HepG2 (cell line): ENCODE data around the gene CEP135. TPM values are rescaled to one million over a fixed set of nuclear protein-coding genes. Genes with fewer than 3 reads are reported as not detected.

Experiments
- AGO1 ChIP-seq: fragments of 200-400 bp; formaldehyde crosslinking; IDR thresholded peaks from 2 replicates; pipeline ENCODE4 v1.6.1; 2017; ENCODE audit warnings: mild to moderate bottlenecking, low read depth, low read length, moderate library complexity; ENCODE audit not compliant: poor library complexity, severe bottlenecking
- ARID5B ChIP-seq: IDR thresholded peaks from 2 replicates; pipeline ENCODE4 v1.4.0; 2020; ENCODE audit warnings: mild to moderate bottlenecking, missing genetic modification reagents
- CAMTA2 ChIP-seq: sonication (generic); formaldehyde crosslinking; IDR thresholded peaks from 2 replicates; pipeline ENCODE4 v1.4.0; 2020; ENCODE audit warnings: mild to moderate bottlenecking, missing genetic modification reagents, borderline replicate concordance
- CREM ChIP-seq, 2 experiments: sonication (generic) in 1 of 2; formaldehyde crosslinking in 1 of 2; IDR thresholded peaks; 2 replicates each; pipeline versions ENCODE4 v1.4.0 to v1.6.1; 2016 to 2020; ENCODE audit warnings: antibody characterized with exemption in 1 of 2, mild to moderate bottlenecking in 1 of 2, missing genetic modification reagents in 1 of 2
- EP300 ChIP-seq, 3 experiments: sonication (generic) in 1 of 3; formaldehyde crosslinking in 1 of 3; IDR thresholded peaks; 2 replicates each; pipeline versions ENCODE4 v1.5.1 to v1.6.1; 2011 to 2020; ENCODE audit warnings: low read depth in 2 of 3, low read length in 2 of 3, borderline replicate concordance in 1 of 3, improper control_type of control experiment in 1 of 3, mild to moderate bottlenecking in 1 of 3, missing genetic modification reagents in 1 of 3, moderate library complexity in 1 of 3
- FOXA3 ChIP-seq: IDR thresholded peaks from 2 replicates; pipeline ENCODE4 v1.6.1; 2016; ENCODE audit warnings: missing genetic modification reagents, missing compliant biosample characterization
- GATAD2A ChIP-seq: IDR thresholded peaks from 2 replicates; pipeline ENCODE4 v1.6.1; 2016
- HDAC2 ChIP-seq: sonication (generic); formaldehyde crosslinking; IDR thresholded peaks from 2 replicates; pipeline ENCODE4 v1.4.0; 2020; ENCODE audit warnings: missing genetic modification reagents
- HNF4A ChIP-seq: sonication (generic); formaldehyde crosslinking; IDR thresholded peaks from 2 replicates; pipeline ENCODE4 v1.4.0; 2020; ENCODE audit warnings: missing genetic modification reagents
- IRX3 ChIP-seq: sonication (generic); formaldehyde crosslinking; IDR thresholded peaks from 2 replicates; pipeline ENCODE4 v1.8.1; 2023; ENCODE audit warnings: mild to moderate bottlenecking, low read depth, missing genetic modification reagents, borderline replicate concordance
- NCOA2 ChIP-seq: sonication (generic); formaldehyde crosslinking; IDR thresholded peaks from 2 replicates; pipeline ENCODE4 v1.8.0; 2022; ENCODE audit warnings: inconsistent platforms
- PAXIP1 ChIP-seq: sonication (generic); formaldehyde crosslinking; conservative IDR thresholded peaks from 2 replicates; pipeline ENCODE4 v1.4.0; 2020; ENCODE audit warnings: mild to moderate bottlenecking, missing genetic modification reagents, moderate library complexity
- RAD21 ChIP-seq: fragments of 450-650 bp; formaldehyde crosslinking; IDR thresholded peaks from 2 replicates; pipeline ENCODE4 v1.5.0; 2020; ENCODE audit warnings: mild to moderate bottlenecking
- SIX1 ChIP-seq: sonication (generic); formaldehyde crosslinking; IDR thresholded peaks from 2 replicates; pipeline ENCODE4 v1.4.0; 2020; ENCODE audit warnings: missing genetic modification reagents, borderline replicate concordance
- SOX13 ChIP-seq, 3 experiments: fragments of 450-650 bp in 1 of 3; sonication (generic) in 1 of 3; formaldehyde crosslinking in 1 of 3; IDR thresholded peaks in 2 of 3; conservative IDR thresholded peaks in 1 of 3; 2 replicates each; pipeline versions ENCODE4 v1.5.0 to v1.6.1; 2016 to 2020; ENCODE audit warnings: antibody characterized with exemption in 1 of 3, mild to moderate bottlenecking in 1 of 3, missing compliant biosample characterization in 1 of 3, missing genetic modification reagents in 1 of 3, moderate library complexity in 1 of 3
- ZNF264 ChIP-seq: sonication (generic); formaldehyde crosslinking; IDR thresholded peaks from 2 replicates; pipeline ENCODE4 v1.4.0; 2020; ENCODE audit warnings: missing genetic modification reagents
- ZNF354B ChIP-seq: sonication (generic); formaldehyde crosslinking; IDR thresholded peaks from 2 replicates; pipeline ENCODE4 v1.8.0; 2022; ENCODE audit warnings: mild to moderate bottlenecking, missing genetic modification reagents
- ZNF576 ChIP-seq: sonication (generic); formaldehyde crosslinking; IDR thresholded peaks from 2 replicates; pipeline ENCODE4 v1.4.0; 2020; ENCODE audit warnings: mild to moderate bottlenecking, missing genetic modification reagents
- ZNF841 ChIP-seq: sonication (generic); formaldehyde crosslinking; IDR thresholded peaks from 2 replicates; pipeline ENCODE4 v1.8.1; 2023; ENCODE audit warnings: missing genetic modification reagents, borderline replicate concordance
- ZSCAN5A ChIP-seq: sonication (generic); formaldehyde crosslinking; IDR thresholded peaks from 2 replicates; pipeline ENCODE4 v1.8.0; 2022; ENCODE audit warnings: mild to moderate bottlenecking, missing genetic modification reagents, borderline replicate concordance
- polyA plus RNA-seq, 8 experiments: library from polyadenylated mRNA; depleted of rRNA in 3 of 8; stranded (reverse) in 7 of 8; unstranded in 1 of 8; fragments of >200 nt; fragmentation: Illumina TruSeq in 4 of 8; extraction: Trizol in 4 of 8; gene quantifications; 2 replicates each; pipeline versions ENCODE4 v1.2.1 to v1.2.3, GENCODE V29; 2011 to 2016; ENCODE audit warnings: low read depth in 4 of 8, missing spikeins in 1 of 8, mixed read lengths in 1 of 8; ENCODE audit not compliant: insufficient read depth in 1 of 8
- total RNA-seq, 5 experiments: library from RNA; depleted of rRNA; stranded (reverse); fragments of >200 nt; fragmentation: Illumina TruSeq; extraction: Trizol; gene quantifications; 2 replicates each; pipeline ENCODE4 v1.2.3, GENCODE V29; 2016; ENCODE audit warnings: low read depth in 1 of 5

CEP135 gene
- total and polyA plus RNA-seq, 2 of the 13 experiments (the other 11 are each of a cell fraction or from before 2014, with no cell fraction given) = 1.7 to 8.8 TPM

GRCh38 chr4:56004235-56004634 is 55.5 kb downstream of the CEP135 start (continued):
- TF ChIP-seq ARID5B (CRISPR knock-in tag) (peak; percentile 13; the same call in 1 of the 2 replicates), CREM (IDR thresholded peaks at IDR 0.05) (peak; percentile 41), CREM (CRISPR knock-in tag; IDR thresholded peaks at IDR 0.05) (no peak), FOXA3 (CRISPR knock-in tag) (peak; percentile 86), CAMTA2 (CRISPR knock-in tag) (no peak), EP300 (IDR thresholded peaks at IDR 0.05; ENCODE audit: low read depth in 2 of 2, low read length in 2 of 2) (peak in 1 of 2 experiments; percentile 63; a peak in 2 of 4 replicates), EP300 (CRISPR knock-in tag; IDR thresholded peaks at IDR 0.05; ENCODE audit: borderline replicate concordance) (no peak), GATAD2A (0 out of 2 replicates have a peak, but pooled peaks have one; percentile 27), HNF4A (peak; percentile 67), HDAC2 (CRISPR knock-in tag) (0 out of 2 replicates have a peak, but pooled peaks have one; percentile 13), ZNF576 (CRISPR knock-in tag) (no peak), SIX1 (peak; percentile 49; the same call in 1 of the 2 replicates), ZSCAN5A (CRISPR knock-in tag) (peak; percentile 58; the same call in 1 of the 2 replicates), ZNF354B (CRISPR knock-in tag) (no peak), NCOA2 (CRISPR knock-in tag) (peak; percentile 23; the same call in 1 of the 2 replicates), IRX3 (CRISPR knock-in tag) (no peak), RAD21 (CRISPR knock-in tag) (no peak), PAXIP1 (CRISPR knock-in tag) (peak; percentile 82), SOX13 (IDR thresholded peaks at IDR 0.05) (no peak), SOX13 (CRISPR knock-in tag; conservative IDR thresholded peaks at IDR 0.05 in 1 of 2, IDR thresholded peaks at IDR 0.05 in 1 of 2) (peak in 1 of 2 experiments; percentile 44; a peak in 2 of 4 replicates), ZNF841 (CRISPR knock-in tag) (no peak), AGO1 (no peak), ZNF264 (0 out of 2 replicates have a peak, but pooled peaks have one; percentile 40)
